ENCODE results near the gene TBC1D1.

Gene TBC1D1

GRCh38 chr4:38178392-38178995 lies 287.6 kb downstream of the TBC1D1 start:
- no peak for DNase-seq

DNA sequence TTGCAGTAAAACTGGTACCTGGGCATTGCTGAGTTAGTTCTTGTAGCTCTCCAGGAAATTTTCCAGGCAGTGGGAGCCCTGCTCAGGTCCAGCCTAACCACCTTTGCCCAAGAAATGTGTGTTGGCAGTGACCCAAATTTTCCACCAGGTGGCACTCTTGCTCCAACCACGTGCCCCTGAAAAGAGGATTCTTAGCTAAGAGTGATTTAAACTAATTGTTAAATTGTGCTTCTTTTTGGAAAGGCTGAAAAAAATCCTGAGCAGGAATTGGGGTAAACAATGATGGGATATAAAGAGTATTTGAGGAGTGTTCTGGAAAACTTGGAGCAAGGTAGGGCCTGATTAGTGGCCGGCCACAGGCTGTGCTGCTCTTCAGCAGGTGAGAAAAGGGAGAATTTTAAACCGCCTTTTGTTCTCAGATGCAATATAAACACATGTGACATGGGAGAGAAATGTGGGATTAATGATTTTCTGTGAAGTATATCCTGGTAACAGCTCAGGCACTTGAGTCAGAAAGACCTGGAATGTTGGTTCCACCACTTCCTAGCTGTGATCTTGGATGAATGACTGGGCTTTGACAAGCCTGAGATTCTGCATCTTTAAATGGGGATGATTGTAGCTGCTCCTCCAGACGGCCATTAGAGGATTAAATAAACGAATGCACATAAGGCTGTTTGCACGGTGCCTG lies 288.9 kb downstream of the TBC1D1 start:
- DNase-seq, result peak; percentile 88

GRCh38 chr4:38180456-38180855 lies 289.6 kb downstream of the TBC1D1 start:
- peak; percentile 79 for DNase-seq

DNA sequence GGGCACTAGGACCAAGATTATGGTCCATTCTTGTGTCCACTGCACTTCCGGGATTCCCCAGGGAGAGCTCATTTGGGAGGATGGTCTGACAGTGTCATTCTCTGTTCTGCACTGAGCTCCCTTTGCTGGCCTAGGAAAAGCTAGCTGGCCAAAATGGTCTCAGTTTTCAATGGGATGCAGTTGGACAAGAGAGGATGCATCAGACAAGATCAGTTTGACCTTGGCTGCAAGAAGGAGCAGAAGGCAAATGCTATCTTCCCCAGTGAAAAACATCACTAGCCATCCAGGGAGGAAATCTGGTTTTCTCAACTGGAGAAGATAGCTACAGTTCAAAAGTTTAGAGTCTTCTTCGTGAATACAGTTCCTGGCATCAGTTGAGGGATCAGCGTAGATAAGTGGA lies 290.4 kb downstream of the TBC1D1 start:
- DNase-seq, result no peak

DNA sequence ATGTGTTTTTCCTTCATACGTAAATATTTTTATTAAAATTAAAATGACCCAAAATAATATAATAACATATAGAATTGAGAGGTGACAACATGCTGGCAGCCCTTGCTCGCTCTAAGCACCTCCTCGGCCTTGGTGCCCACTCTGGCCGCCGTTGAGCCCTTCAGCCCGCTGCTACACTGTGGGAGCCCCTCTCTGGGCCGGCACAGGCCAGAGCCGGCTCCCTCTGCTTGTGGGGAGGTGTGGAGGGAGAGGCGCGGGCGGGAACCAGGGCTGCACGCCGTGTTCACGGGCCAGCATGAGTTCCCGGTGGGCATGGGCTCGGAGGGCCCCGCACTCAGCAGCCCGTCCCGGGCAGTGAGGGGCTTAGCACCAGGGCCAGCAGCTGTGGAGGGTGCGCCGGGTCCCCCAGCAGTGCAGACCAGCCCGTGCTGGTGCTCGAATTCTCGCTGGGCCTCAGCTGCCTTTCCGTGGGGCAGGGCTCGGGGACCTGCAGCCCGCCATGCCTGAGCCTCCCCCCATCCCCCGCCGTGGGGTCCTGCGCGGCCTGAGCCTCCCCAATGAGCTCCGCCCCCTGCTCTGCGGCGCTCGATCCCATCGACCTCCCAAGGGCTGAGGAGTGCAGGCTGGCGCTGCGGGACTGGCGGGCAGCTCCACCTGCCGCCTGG lies 291.6 kb downstream of the TBC1D1 start:
- DNase-seq, result no peak

GRCh38 chr4:38184404-38184803 lies 293.5 kb downstream of the TBC1D1 start:
- no peak for DNase-seq

DNA sequence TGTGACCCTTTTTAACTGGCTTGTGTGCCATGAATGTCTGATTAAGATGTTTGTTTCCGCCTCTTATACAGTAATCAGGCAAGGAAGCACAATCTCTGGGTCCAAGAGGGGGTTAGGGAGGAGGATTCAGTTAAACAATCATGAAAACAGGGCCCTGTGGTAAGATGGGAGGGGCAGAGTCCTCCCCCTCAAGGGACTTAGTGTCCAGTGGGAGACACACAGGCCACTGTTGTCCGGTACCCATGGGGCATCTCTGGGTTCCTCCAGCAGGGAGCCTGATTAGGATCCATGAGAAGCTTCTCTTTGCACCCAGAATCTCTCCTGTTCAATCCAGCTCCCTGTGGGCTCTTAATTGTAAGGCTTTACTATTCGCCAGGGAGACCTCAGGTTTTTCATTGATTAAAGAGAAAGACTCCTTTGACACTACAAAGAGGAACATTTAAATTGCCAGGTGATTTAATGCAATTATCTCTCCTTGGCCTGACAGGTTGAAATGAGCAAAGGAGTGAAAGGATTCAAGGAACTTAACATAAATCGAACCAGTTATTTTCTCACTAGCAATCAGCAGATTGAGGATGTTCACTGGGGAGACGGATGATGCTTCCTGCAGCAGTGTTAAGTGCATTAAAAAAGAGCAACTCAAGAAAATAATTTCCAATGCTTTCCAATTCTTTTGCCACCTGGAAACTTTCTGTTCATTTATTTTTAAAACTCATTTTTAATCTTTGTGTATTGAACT lies 294.7 kb downstream of the TBC1D1 start:
- DNase-seq, result no peak

GRCh38 chr4:38188136-38188535 lies 297.3 kb downstream of the TBC1D1 start:
- no peak for DNase-seq

DNA sequence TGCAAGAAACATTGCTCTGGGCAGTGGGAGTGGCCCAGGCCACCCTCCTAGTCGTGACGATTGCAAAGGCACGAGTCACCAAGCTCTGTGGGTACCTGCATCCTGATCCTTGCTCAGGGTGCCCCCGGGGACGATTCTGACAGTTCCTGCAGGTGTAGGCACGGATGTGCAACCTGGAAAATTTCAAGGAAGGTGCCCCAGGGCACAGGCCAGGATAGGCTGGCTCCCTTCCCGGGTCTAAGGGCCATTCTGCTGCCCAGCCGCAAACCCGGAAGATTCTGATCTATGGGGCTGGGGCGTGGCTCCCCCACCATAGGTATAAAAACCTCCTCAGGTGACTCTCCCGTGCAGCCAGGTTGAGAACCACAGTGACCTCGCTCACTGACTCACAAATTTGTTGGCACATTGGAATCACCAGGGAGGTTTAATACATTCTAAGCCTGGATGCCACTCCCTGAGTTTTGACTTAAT lies 297.8 kb downstream of the TBC1D1 start:
- DNase-seq, result no peak
